Measurements from ENCODE around the gene RIC8B.

The RIC8B gene

GRCh38 chr12:106910202-106910601, 135.7 kb downstream of the RIC8B start:
- no peaks in the 10 kb centered on the region for H3K9me2 ChIP-seq (ENCODE audit: low read depth, low read length)
- TF ChIP-seq EZH2 (IDR thresholded peaks at IDR 0.05; ENCODE audit: borderline replicate concordance, low read length): no peak
- no peak for TF ChIP-seq CTCF (IDR thresholded peaks at IDR 0.05; ENCODE audit: low read length)
- H4K20me1 ChIP-seq (ENCODE audit: insufficient read depth, low read length): no peaks in the 10 kb centered on the region
- no peak overlapping the region for H3K27ac ChIP-seq (ENCODE audit: low read depth, low read length, poor library complexity, severe bottlenecking)
- peaks cover 4% of the 10 kb centered on the region for H3K4me1 ChIP-seq (ENCODE audit: insufficient read depth, low read length, severe bottlenecking)
- no peaks in the 10 kb centered on the region for H3K79me2 ChIP-seq (ENCODE audit: insufficient read depth, low read length)
- no peaks in the 10 kb centered on the region for H3K27me3 ChIP-seq (ENCODE audit: insufficient read depth, low read length)
- H3K36me3 ChIP-seq (ENCODE audit: insufficient read depth, low read length): no peaks in the 10 kb centered on the region
- H3K9ac ChIP-seq (ENCODE audit: low read length): no peak overlapping the region
- H2AFZ ChIP-seq (ENCODE audit: low read length): no peak overlapping the region
- no peaks in the 10 kb centered on the region for H3K9me3 ChIP-seq (ENCODE audit: low read length)
- H3K4me3 ChIP-seq (ENCODE audit: low read depth, low read length, poor library complexity, severe bottlenecking): no peak overlapping the region
- no peak overlapping the region for H3K4me2 ChIP-seq (ENCODE audit: low read length)
- no peaks in the 10 kb centered on the region for H3F3A ChIP-seq (ENCODE audit: insufficient read depth, low read length)

GRCh38 chr12:106911581-106911980, 137.1 kb downstream of the RIC8B start:
- Histone ChIP-seq H2AFZ (ENCODE audit: low read length) (no peak overlapping the region), H3K27me3 (ENCODE audit: insufficient read depth, low read length) (no peaks in the 10 kb centered on the region), H3K79me2 (ENCODE audit: insufficient read depth, low read length) (no peaks in the 10 kb centered on the region), H3K36me3 (ENCODE audit: insufficient read depth, low read length) (no peaks in the 10 kb centered on the region), H3K9me2 (ENCODE audit: low read depth, low read length) (no peaks in the 10 kb centered on the region), H3K4me1 (ENCODE audit: insufficient read depth, low read length, severe bottlenecking) (peaks cover 4% of the 10 kb centered on the region), H3K9me3 (ENCODE audit: low read length) (no peaks in the 10 kb centered on the region), H3K4me2 (ENCODE audit: low read length) (no peak overlapping the region), H3K27ac (ENCODE audit: low read depth, low read length, poor library complexity, severe bottlenecking) (no peak overlapping the region), H3K9ac (ENCODE audit: low read length) (no peak overlapping the region), H3F3A (ENCODE audit: insufficient read depth, low read length) (no peaks in the 10 kb centered on the region), H3K4me3 (ENCODE audit: low read depth, low read length, poor library complexity, severe bottlenecking) (no peak overlapping the region), H4K20me1 (ENCODE audit: insufficient read depth, low read length) (no peaks in the 10 kb centered on the region)
- no peak for TF ChIP-seq EZH2 (IDR thresholded peaks at IDR 0.05; ENCODE audit: borderline replicate concordance, low read length)
- TF ChIP-seq CTCF (IDR thresholded peaks at IDR 0.05; ENCODE audit: low read length): no peak

- H3K9ac ChIP-seq (ENCODE audit: low read length): no peak overlapping the region
- H3K4me2 ChIP-seq (ENCODE audit: low read length): no peak overlapping the region
- H3K36me3 ChIP-seq (ENCODE audit: insufficient read depth, low read length): no peaks in the 10 kb centered on the region
- TF ChIP-seq EZH2 (IDR thresholded peaks at IDR 0.05; ENCODE audit: borderline replicate concordance, low read length) (no peak), CTCF (IDR thresholded peaks at IDR 0.05; ENCODE audit: low read length) (no peak)
- H3K4me1 ChIP-seq (ENCODE audit: insufficient read depth, low read length, severe bottlenecking): peaks cover 4% of the 10 kb centered on the region
- H3F3A ChIP-seq (ENCODE audit: insufficient read depth, low read length): no peaks in the 10 kb centered on the region
- no peak overlapping the region for H3K4me3 ChIP-seq (ENCODE audit: low read depth, low read length, poor library complexity, severe bottlenecking)
- H3K9me2 ChIP-seq (ENCODE audit: low read depth, low read length): no peaks in the 10 kb centered on the region
- H4K20me1 ChIP-seq (ENCODE audit: insufficient read depth, low read length): no peaks in the 10 kb centered on the region
- no peaks in the 10 kb centered on the region for H3K9me3 ChIP-seq (ENCODE audit: low read length)
- no peaks in the 10 kb centered on the region for H3K27me3 ChIP-seq (ENCODE audit: insufficient read depth, low read length)
- H3K79me2 ChIP-seq (ENCODE audit: insufficient read depth, low read length): no peaks in the 10 kb centered on the region
- H3K27ac ChIP-seq (ENCODE audit: low read depth, low read length, poor library complexity, severe bottlenecking): no peak overlapping the region
- no peak overlapping the region for H2AFZ ChIP-seq (ENCODE audit: low read length)
Observed at GRCh38 chr12:106913456-106913855, 139.0 kb downstream of the RIC8B start.
